ENCODE results near the gene ELF5.

The ELF5 gene

GRCh38 chr11:34542089-34542488, 28.5 kb upstream of the ELF5 start (continued):
- no peak for TF ChIP-seq PBX3 (CRISPR knock-in tag; IDR thresholded peaks at IDR 0.05)
- no peak for TF ChIP-seq ZBTB20 (tag by site-specific recombination; IDR thresholded peaks at IDR 0.05)
- TF ChIP-seq RBAK (tag by site-specific recombination; IDR thresholded peaks at IDR 0.05): no peak
- TF ChIP-seq SCRT2 (tag by site-specific recombination; IDR thresholded peaks at IDR 0.05): no peak
- no peak for TF ChIP-seq ZNF549 (tag by site-specific recombination; IDR thresholded peaks at IDR 0.05)
- TF ChIP-seq SETDB1 (IDR thresholded peaks at IDR 0.05; ENCODE audit: insufficient read length, low read length): no peak

GRCh38 chr11:34540870-34541269, 27.3 kb upstream of the ELF5 start:
- Histone ChIP-seq H3K4me3 (ENCODE audit: low read depth, low read length) (no peak overlapping the region), H3K27ac (ENCODE audit: extremely low read depth, low read depth, low read length) (no peak overlapping the region), H3K36me3 (ENCODE audit: control insufficient read depth in 2 of 2, insufficient read depth in 1 of 2, low read length in 2 of 2) (no peaks in the 10 kb centered on the region), H3K9me3 (ENCODE audit: control insufficient read depth, insufficient read depth, low read depth, low read length) (no peaks in the 10 kb centered on the region), H3K4me1 (ENCODE audit: control insufficient read depth, insufficient read depth, low read length) (no peaks in the 10 kb centered on the region)
- ChIA-PET POLR2A (interaction anchor here (0.6 kb wide), 1 partner anchor 1375 kb away, joined by 3 read pairs; no protein-coding TSS in a partner anchor), CTCF (interaction anchor here (1.2 kb wide), 1 partner anchor 49 kb away, joined by 3 read pairs; no protein-coding TSS in a partner anchor)
- TF ChIP-seq ZNF157 (tag by site-specific recombination; IDR thresholded peaks at IDR 0.05) (no peak), ZNF707 (tag by site-specific recombination; IDR thresholded peaks at IDR 0.05) (no peak), SCRT1 (tag by site-specific recombination; IDR thresholded peaks at IDR 0.05; ENCODE audit: borderline replicate concordance) (no peak)

GRCh38 chr11:34537636-34538035, 24.0 kb upstream of the ELF5 start:
- no peak overlapping the region for H3K27ac ChIP-seq (ENCODE audit: extremely low read depth, low read depth, low read length)
- TF ChIP-seq ZNF658 (tag by site-specific recombination; IDR thresholded peaks at IDR 0.05) (no peak), ZBTB26 (tag by site-specific recombination; optimal IDR thresholded peaks at IDR 0.05) (no peak), ZNF549 (tag by site-specific recombination; IDR thresholded peaks at IDR 0.05) (no peak), ZNF585B (tag by site-specific recombination; IDR thresholded peaks at IDR 0.05) (no peak), ZNF518A (tag by site-specific recombination; conservative IDR thresholded peaks at IDR 0.05; ENCODE audit: low read depth) (no peak), HOXD13 (CRISPR knock-in tag; IDR thresholded peaks at IDR 0.05; ENCODE audit: borderline replicate concordance) (no peak), ZNF175 (tag by site-specific recombination; IDR thresholded peaks at IDR 0.05) (no peak), ZBTB49 (tag by site-specific recombination; IDR thresholded peaks at IDR 0.05; ENCODE audit: low read depth) (no peak)
- H3K4me3 ChIP-seq (ENCODE audit: low read depth, low read length): no peak overlapping the region
- H3K36me3 ChIP-seq (ENCODE audit: control insufficient read depth in 2 of 2, insufficient read depth in 1 of 2, low read length in 2 of 2): no peaks in the 10 kb centered on the region
- POLR2A ChIA-PET: interaction anchor here (0.7 kb wide), 2 partner anchors 63 to 132 kb away, joined by 3 to 5 read pairs; no protein-coding TSS in a partner anchor
- CTCF ChIA-PET: interaction anchor here (0.7 to 2.3 kb wide), 3 partner anchors 8 to 25 kb away, joined by 3 to 7 read pairs (median 6); partner anchors contain the start of gene ELF5
- no peaks in the 10 kb centered on the region for H3K4me1 ChIP-seq (ENCODE audit: control insufficient read depth, insufficient read depth, low read length)
- no peaks in the 10 kb centered on the region for H3K9me3 ChIP-seq (ENCODE audit: control insufficient read depth, insufficient read depth, low read depth, low read length)
